ENCODE data around the gene CD300C. TPM values are rescaled to one million over a fixed set of nuclear protein-coding genes. Genes with fewer than 3 reads are reported as not detected.

Gene CD300C
- total RNA-seq, 1 donor from 2014 or later = 0.27 TPM

DNA sequence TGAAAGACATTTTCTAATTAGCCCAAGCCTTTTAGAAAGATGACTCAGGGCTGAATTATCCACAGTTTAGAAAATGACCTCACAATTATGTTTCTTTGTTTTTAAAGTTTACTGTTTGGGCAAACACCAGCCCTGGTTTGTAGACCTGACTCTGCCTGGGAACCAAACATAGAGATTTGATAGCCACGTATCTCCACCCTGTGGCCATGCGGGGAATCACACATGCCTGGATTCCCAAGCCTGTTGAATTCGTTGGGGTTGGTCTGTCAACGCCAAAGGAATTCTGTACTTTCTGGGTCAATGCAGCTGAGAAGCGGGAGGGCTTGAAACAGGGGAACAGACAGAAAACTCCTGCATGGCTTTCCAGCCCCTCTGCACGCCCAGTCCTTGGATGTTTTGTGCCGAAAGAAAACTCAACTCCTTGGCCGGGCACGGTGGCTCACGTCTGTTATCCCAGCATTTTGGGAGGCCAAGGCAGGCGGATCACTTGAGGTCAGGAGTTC is 52.5 kb downstream of the CD300C start:
- Histone ChIP-seq H3K4me2 (ENCODE audit: low read length) (no peak overlapping the region), H3K4me1 (ENCODE audit: insufficient read depth, low read length) (no peaks in the 10 kb centered on the region), H4K20me1 (ENCODE audit: insufficient read depth, low read length) (no peaks in the 10 kb centered on the region), H3K27me3 (ENCODE audit: insufficient read depth, low read length) (no peaks in the 10 kb centered on the region), H3K4me3 (ENCODE audit: insufficient read depth, low read depth, low read length) (no peak overlapping the region), H3K9me3 (ENCODE audit: insufficient read depth, low read depth, low read length) (no peaks in the 10 kb centered on the region), H3K9ac (ENCODE audit: low read length) (no peak overlapping the region), H3K79me2 (ENCODE audit: insufficient read depth, low read length) (no peaks in the 10 kb centered on the region), H3K27ac (ENCODE audit: low read depth, low read length) (no peak overlapping the region), H3K36me3 (ENCODE audit: insufficient read depth, low read length) (no peaks in the 10 kb centered on the region), H2AFZ (ENCODE audit: low read depth, low read length) (no peak overlapping the region)
- no peak for FAIRE-seq
- DNase-seq (ENCODE audit: low read depth) = peak; percentile 35
- no peak overlapping the region for H3K27ac Mint-ChIP-seq (ENCODE audit: unreplicated experiment)
- H3K4me3 Mint-ChIP-seq (ENCODE audit: unreplicated experiment) = no peak overlapping the region
- H3K9me3 Mint-ChIP-seq (ENCODE audit: unreplicated experiment) = peaks cover 2% of the 10 kb centered on the region
- TF ChIP-seq EZH2 (IDR thresholded peaks at IDR 0.05; ENCODE audit: insufficient read depth, low read length) (no peak), CTCF (IDR thresholded peaks at IDR 0.05; ENCODE audit: insufficient read depth, low read depth, low read length) (peak; percentile 91)
- peaks cover 36% of the 10 kb centered on the region for H3K27me3 Mint-ChIP-seq (ENCODE audit: low read depth, unreplicated experiment)
- H3K4me1 Mint-ChIP-seq (ENCODE audit: low read depth, unreplicated experiment) = no peaks in the 10 kb centered on the region
- no peaks in the 10 kb centered on the region for H3K36me3 Mint-ChIP-seq (ENCODE audit: low read depth, unreplicated experiment)

DNA sequence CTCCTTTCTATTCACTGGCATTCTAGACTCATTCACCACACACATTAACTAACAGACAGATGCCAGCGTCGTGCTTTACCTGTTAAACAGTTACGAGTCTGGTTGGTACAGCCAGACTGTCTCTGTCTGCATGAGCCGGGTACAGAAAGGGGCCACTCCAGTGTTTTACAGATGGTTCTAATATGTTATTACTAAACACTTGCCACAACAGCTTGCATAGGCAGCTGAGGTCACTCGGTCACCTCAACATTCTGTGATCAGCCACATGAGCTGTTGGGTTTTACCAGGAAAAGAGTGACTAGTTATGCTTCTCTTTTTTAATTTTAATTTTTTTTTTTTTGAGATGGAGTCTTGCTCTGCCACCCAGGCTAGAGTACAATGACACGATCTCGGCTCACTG is 54.3 kb downstream of the CD300C start:
- H3K4me2 ChIP-seq (ENCODE audit: low read length) = no peak overlapping the region
- no peak for DNase-seq (ENCODE audit: low read depth)
- no peaks in the 10 kb centered on the region for H3K4me1 Mint-ChIP-seq (ENCODE audit: low read depth, unreplicated experiment)
- no peak overlapping the region for H3K4me3 Mint-ChIP-seq (ENCODE audit: unreplicated experiment)
- no peak overlapping the region for H2AFZ ChIP-seq (ENCODE audit: low read depth, low read length)
- H3K27me3 Mint-ChIP-seq (ENCODE audit: low read depth, unreplicated experiment) = peaks cover 42% of the 10 kb centered on the region
- H3K27me3 ChIP-seq (ENCODE audit: insufficient read depth, low read length) = no peaks in the 10 kb centered on the region
- no peak overlapping the region for H3K9ac ChIP-seq (ENCODE audit: low read length)
- H3K9me3 Mint-ChIP-seq (ENCODE audit: unreplicated experiment) = peaks cover 2% of the 10 kb centered on the region
- H3K36me3 ChIP-seq (ENCODE audit: insufficient read depth, low read length) = no peaks in the 10 kb centered on the region
- no peaks in the 10 kb centered on the region for H3K9me3 ChIP-seq (ENCODE audit: insufficient read depth, low read depth, low read length)
- H3K27ac Mint-ChIP-seq (ENCODE audit: unreplicated experiment) = no peak overlapping the region
- no peaks in the 10 kb centered on the region for H4K20me1 ChIP-seq (ENCODE audit: insufficient read depth, low read length)
- H3K4me1 ChIP-seq (ENCODE audit: insufficient read depth, low read length) = no peaks in the 10 kb centered on the region
- H3K79me2 ChIP-seq (ENCODE audit: insufficient read depth, low read length) = no peaks in the 10 kb centered on the region
- no peak overlapping the region for H3K4me3 ChIP-seq (ENCODE audit: insufficient read depth, low read depth, low read length)
- no peaks in the 10 kb centered on the region for H3K36me3 Mint-ChIP-seq (ENCODE audit: low read depth, unreplicated experiment)
- no peak for FAIRE-seq
- no peak for TF ChIP-seq CTCF (IDR thresholded peaks at IDR 0.05; ENCODE audit: insufficient read depth, low read depth, low read length)
- no peak for TF ChIP-seq EZH2 (IDR thresholded peaks at IDR 0.05; ENCODE audit: insufficient read depth, low read length)
- no peak overlapping the region for H3K27ac ChIP-seq (ENCODE audit: low read depth, low read length)

Other genes with a start within 250 kb of the CD300C start
- not detected in 2 replicates for gene KIF19, start 219.9 kb downstream of the CD300C start, total RNA-seq
- gene BTBD17, start 184.2 kb downstream of the CD300C start, total RNA-seq = not detected in 2 replicates
- gene GPR142, start 178.6 kb downstream of the CD300C start, total RNA-seq = not detected in 2 replicates
- gene GPRC5C, start 114.0 kb downstream of the CD300C start, total RNA-seq = 65.3 and 70.4 TPM in 2 replicates
- not detected in 2 replicates for gene CD300A, start 79.5 kb downstream of the CD300C start, total RNA-seq
- gene CD300LB, start 14.6 kb downstream of the CD300C start, total RNA-seq = not detected in 2 replicates
- not detected in 2 replicates for gene CD300H, start 21.4 kb upstream of the CD300C start, total RNA-seq
- not detected in 2 replicates for gene CD300LD, start 46.2 kb upstream of the CD300C start, total RNA-seq
- not detected in 2 replicates for gene CD300E, start 77.6 kb upstream of the CD300C start, total RNA-seq
- gene CD300LF, start 166.8 kb upstream of the CD300C start, total RNA-seq = not detected in 2 replicates
- gene RAB37, start 191.1 kb upstream of the CD300C start, total RNA-seq = 0.77 TPM in 1 of 2 replicates, not detected in the other
- gene NHERF1, start 202.5 kb upstream of the CD300C start, total RNA-seq = 27.9 and 36.3 TPM in 2 replicates
- gene NAT9, start 230.2 kb upstream of the CD300C start, total RNA-seq = 58.4 and 61.8 TPM in 2 replicates

All from astrocyte (in vitro differentiated cells and primary cell).